H1 (cell line): ENCODE results near the gene TCAF1. TPM values are rescaled to one million over a fixed set of nuclear protein-coding genes. Genes with fewer than 3 reads are reported as not detected.
"Not testable (repeated sequence)": the region's sequence is repeated elsewhere in the genome, so short reads cannot be mapped to it uniquely, and the experiment has no call there.

Source experiments
- CTCF ChIA-PET: fragments of 300-600 bp; sonication (Branson Sonifier 250); formaldehyde crosslinking; loops from one replicate; lab custom pipeline; 2021; ENCODE audit not compliant: partially characterized antibody; lab: Charles Lee
- POLR2A ChIA-PET: fragments of 300-600 bp; sonication (Branson Sonifier 250); formaldehyde crosslinking; loops from one replicate; lab custom pipeline; 2021; ENCODE audit warnings: inconsistent platforms; ENCODE audit not compliant: partially characterized antibody; lab: Charles Lee
- DNase-seq, 2 experiments: peaks; one replicate each; pipeline versions ENCODE4 v3.0.0 to v3.0.0-alpha.2; 2010 to 2022; ENCODE audit warnings: low spot score in 2 of 2, low read depth in 1 of 2, mixed read lengths in 1 of 2
- FAIRE-seq: peaks from 2 replicates; lab custom pipeline; 2011; peaks lifted over from hg19 to GRCh38; lab: Jason Lieb, UNC
- H2AFZ ChIP-seq: 2 replicates; pipeline ENCODE4 v1.8.1; 2012; ENCODE audit warnings: low read length, inconsistent platforms
- H2AK5ac ChIP-seq: 2 replicates; pipeline ENCODE4 v1.6.1; 2013; ENCODE audit warnings: low read depth, low read length
- H2BK120ac ChIP-seq: replicated peaks from 2 replicates; pipeline ENCODE3; 2013; ENCODE audit warnings: low read depth, low read length, inconsistent platforms
- H2BK12ac ChIP-seq: 2 replicates; pipeline ENCODE4 v1.6.1; 2013; ENCODE audit warnings: low read depth, low read length
- H2BK15ac ChIP-seq: 2 replicates; pipeline ENCODE4 v1.6.1; 2013; ENCODE audit warnings: low read length
- H2BK20ac ChIP-seq: 2 replicates; pipeline ENCODE4 v1.6.1; 2013; ENCODE audit warnings: low read length
- H2BK5ac ChIP-seq: 2 replicates; pipeline ENCODE4 v1.6.1; 2013; ENCODE audit warnings: low read depth, low read length
- H3K14ac ChIP-seq: 2 replicates; pipeline ENCODE4 v1.6.1; 2013; ENCODE audit warnings: inconsistent platforms; ENCODE audit not compliant: insufficient read length
- H3K18ac ChIP-seq: 2 replicates; pipeline ENCODE4 v1.6.1; 2013; ENCODE audit warnings: low read length; ENCODE audit errors: extremely low read depth
- H3K23ac ChIP-seq: 2 replicates; pipeline ENCODE4 v1.6.1; 2013; ENCODE audit warnings: inconsistent platforms; ENCODE audit not compliant: insufficient read length
- H3K23me2 ChIP-seq: 2 replicates; pipeline ENCODE4 v1.6.1; 2013; ENCODE audit warnings: low read depth, low read length
- H3K27ac ChIP-seq: 2 replicates; pipeline ENCODE4 v1.6.1; 2011; ENCODE audit warnings: low read depth, low read length, inconsistent platforms
- H3K27me3 ChIP-seq, 4 experiments: replicated peaks in 1 of 4; 1 replicate in 1 of 4; 2 replicates in 3 of 4; pipeline versions ENCODE4 v1.6.1 to v1.8.1; 2011 to 2013; ENCODE audit warnings: low read length in 3 of 4, mild to moderate bottlenecking in 3 of 4, inconsistent platforms in 2 of 4, mixed read lengths in 2 of 4, moderate library complexity in 1 of 4; ENCODE audit not compliant: control insufficient read depth in 3 of 4, insufficient read depth in 3 of 4; ENCODE audit errors: extremely low read depth in 1 of 4
- H3K36me3 ChIP-seq, 4 experiments: 2 replicates each; pipeline versions ENCODE4 v1.6.1 to v1.8.1; 2011 to 2013; ENCODE audit warnings: mild to moderate bottlenecking in 4 of 4, low read length in 3 of 4, moderate library complexity in 2 of 4, control low read depth in 1 of 4, inconsistent platforms in 1 of 4; ENCODE audit not compliant: insufficient read depth in 4 of 4, control insufficient read depth in 2 of 4
- H3K4ac ChIP-seq: replicated peaks from 2 replicates; pipeline ENCODE3; 2013; ENCODE audit warnings: low read length, low read depth, mixed read lengths, inconsistent platforms; ENCODE audit not compliant: insufficient read length
- H3K4me1 ChIP-seq, 4 experiments: replicated peaks in 1 of 4; 1 replicate in 1 of 4; 2 replicates in 3 of 4; pipeline versions ENCODE4 v1.6.1 to v1.8.1; 2011 to 2013; ENCODE audit warnings: low read length in 3 of 4, inconsistent platforms in 2 of 4, mixed read lengths in 1 of 4; ENCODE audit not compliant: insufficient read depth in 4 of 4, control insufficient read depth in 3 of 4
- H3K4me2 ChIP-seq, 2 experiments: 2 replicates each; pipeline versions ENCODE4 v1.6.1 to v1.8.1; 2011 to 2013; ENCODE audit warnings: low read depth in 2 of 2, low read length in 2 of 2, control low read depth in 1 of 2, inconsistent platforms in 1 of 2, mild to moderate bottlenecking in 1 of 2; ENCODE audit not compliant: insufficient read depth in 1 of 2
- H3K4me3 ChIP-seq, 4 experiments: fragments of 200-600, 300-600 bp in 1 of 4; sonication (generic), shearing (Covaris generic), sonication (Bioruptor Twin) in 1 of 4; 2 replicates each; pipeline versions ENCODE4 v1.5.1 to v1.8.1; 2011 to 2016; ENCODE audit warnings: low read length in 4 of 4, low read depth in 3 of 4, control low read depth in 2 of 4, inconsistent platforms in 2 of 4, mild to moderate bottlenecking in 2 of 4, mixed read lengths in 1 of 4, moderate library complexity in 1 of 4; ENCODE audit not compliant: insufficient read depth in 2 of 4; ENCODE audit errors: extremely low read depth in 1 of 4
- H3K56ac ChIP-seq: replicated peaks from 2 replicates; pipeline ENCODE3; 2013; ENCODE audit warnings: low read depth, mild to moderate bottlenecking, mixed read lengths, low read length, inconsistent platforms; ENCODE audit not compliant: insufficient read length
- H3K79me1 ChIP-seq: 2 replicates; pipeline ENCODE4 v1.6.1; 2013; ENCODE audit warnings: low read depth, low read length, control low read depth
- H3K79me2 ChIP-seq, 2 experiments: 2 replicates each; pipeline versions ENCODE4 v1.6.1 to v1.8.1; 2012 to 2013; ENCODE audit warnings: low read length in 2 of 2, mild to moderate bottlenecking in 2 of 2, inconsistent platforms in 1 of 2; ENCODE audit not compliant: insufficient read depth in 2 of 2, control insufficient read depth in 1 of 2
- H3K9ac ChIP-seq, 4 experiments: replicated peaks in 1 of 4; 1 replicate in 1 of 4; 2 replicates in 3 of 4; pipeline versions ENCODE4 v1.6.1 to v1.8.1; 2011 to 2013; ENCODE audit warnings: low read depth in 3 of 4, low read length in 3 of 4, control low read depth in 2 of 4, mild to moderate bottlenecking in 2 of 4, moderate library complexity in 2 of 4, inconsistent platforms in 1 of 4; ENCODE audit errors: extremely low read depth in 1 of 4
- H3K9me3 ChIP-seq, 2 experiments: 2 replicates each; pipeline versions ENCODE4 v1.6.1 to v1.8.1; 2012 to 2013; ENCODE audit warnings: mild to moderate bottlenecking in 2 of 2, moderate library complexity in 2 of 2, control low read depth in 1 of 2, inconsistent platforms in 1 of 2, low read depth in 1 of 2, low read length in 1 of 2, mixed read lengths in 1 of 2; ENCODE audit not compliant: insufficient read depth in 2 of 2
- H4K20me1 ChIP-seq, 2 experiments: replicated peaks in 1 of 2; 2 replicates each; pipeline versions ENCODE3 to v1.8.1; 2011 to 2013; ENCODE audit warnings: inconsistent platforms in 2 of 2, low read length in 2 of 2, mild to moderate bottlenecking in 1 of 2; ENCODE audit not compliant: insufficient read depth in 2 of 2, control insufficient read depth in 1 of 2
- H4K5ac ChIP-seq: 2 replicates; pipeline ENCODE4 v1.6.1; 2013; ENCODE audit warnings: low read length, low read depth, mixed read lengths, inconsistent platforms; ENCODE audit not compliant: insufficient read length
- H4K8ac ChIP-seq: 2 replicates; pipeline ENCODE4 v1.8.0; 2013; ENCODE audit warnings: mild to moderate bottlenecking, moderate library complexity, low read length, inconsistent platforms; ENCODE audit not compliant: insufficient read depth; ENCODE audit errors: extremely low read depth
- H4K91ac ChIP-seq: replicated peaks from 2 replicates; pipeline ENCODE3; 2013; ENCODE audit warnings: low read length, mixed read lengths, inconsistent platforms; ENCODE audit not compliant: insufficient read length
- WGBS, 2 experiments: shearing (Covaris generic) in 1 of 2; methylation state at CpG; one replicate each; pipeline versions ENCODE4 v1.1.6 to v1.1.7; 2013 to 2015; ENCODE audit warnings: low lambda C conversion rate in 2 of 2, mixed read lengths in 2 of 2, inconsistent platforms in 1 of 2, low coverage in 1 of 2, missing lambda C conversion rate in 1 of 2; ENCODE audit not compliant: insufficient replicate concordance in 2 of 2, insufficient coverage in 1 of 2, insufficient read length in 1 of 2; ENCODE audit errors: extremely low coverage in 1 of 2, missing lambda C conversion rate in 1 of 2; 5-methylcytosine and 5-hydroxymethylcytosine counted together
- polyA plus RNA-seq, 7 experiments: library from polyadenylated mRNA; depleted of rRNA in 3 of 7; stranded (reverse) in 5 of 7; unstranded in 2 of 7; fragments of >200 nt in 5 of 7; fragments of 200-250 nt in 2 of 7; gene quantifications; 1 replicate in 5 of 7; 2 replicates in 1 of 7; 4 replicates in 1 of 7; pipeline versions ENCODE4 v1.2.1 to v1.2.3, GENCODE V29; 2011 to 2013; ENCODE audit warnings: missing spikeins in 2 of 7, mixed read lengths in 2 of 7
- total RNA-seq: library from RNA; stranded (reverse); fragmentation: NEBNext Ultra II Directional; extraction: Animal tissue kit (Norgen Biotek cat#: 25700); gene quantifications from 2 replicates; pipeline ENCODE4 v1.2.1, GENCODE V29; 2021

TCAF1 gene
- total and polyA plus RNA-seq, 2 of the 8 experiments (the other 6 are each of a cell fraction or from before 2014, with no cell fraction given), result 9.6 to 28.0 TPM

DNA sequence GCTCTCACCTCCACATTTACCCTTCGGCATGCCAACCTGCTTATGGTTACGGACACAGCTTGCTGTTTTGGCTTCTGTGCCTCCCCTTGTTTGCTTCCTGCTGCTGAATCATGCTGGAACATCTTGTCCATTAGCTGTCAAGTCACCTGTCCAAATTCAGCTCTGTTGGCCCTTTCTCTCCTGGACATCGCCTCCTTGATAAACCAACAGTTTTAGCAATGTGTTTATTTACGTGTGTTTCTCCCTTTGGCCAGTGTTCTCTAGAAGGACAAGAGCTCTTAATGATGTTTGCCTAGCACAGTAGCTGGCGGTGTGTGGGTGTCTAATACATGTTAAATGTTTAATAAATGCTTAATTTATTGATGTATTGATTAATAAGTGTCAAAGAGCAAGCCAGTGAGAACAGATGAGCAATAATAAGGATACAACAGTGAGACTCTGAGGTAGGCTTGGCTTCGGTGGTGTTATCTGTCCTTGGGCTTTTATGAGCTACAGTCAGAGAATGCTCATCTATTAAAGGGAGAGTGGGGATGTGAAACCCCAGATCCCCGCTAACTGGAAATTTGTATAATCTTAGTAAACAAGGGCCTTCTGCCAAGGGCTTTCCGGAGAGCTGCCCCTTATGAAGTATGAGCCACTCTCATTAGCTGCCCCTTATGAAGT, 85.4 kb downstream of the TCAF1 start:
- H4K5ac ChIP-seq, H3K56ac ChIP-seq, H2BK15ac ChIP-seq, FAIRE-seq, H3K4me1 ChIP-seq, H3K27me3 ChIP-seq, H3K14ac ChIP-seq, H3K79me2 ChIP-seq, H2BK12ac ChIP-seq, POLR2A ChIA-PET, H2BK120ac ChIP-seq, H2BK5ac ChIP-seq, H4K91ac ChIP-seq, H2AK5ac ChIP-seq, H3K4me2 ChIP-seq, DNase-seq, H2BK20ac ChIP-seq, H4K20me1 ChIP-seq, H3K79me1 ChIP-seq, H3K4me3 ChIP-seq, H3K4ac ChIP-seq, H3K9ac ChIP-seq, CTCF ChIA-PET, H4K8ac ChIP-seq, H3K27ac ChIP-seq, H3K9me3 ChIP-seq, H3K23me2 ChIP-seq, H3K23ac ChIP-seq, H3K36me3 ChIP-seq, H2AFZ ChIP-seq, H3K18ac ChIP-seq: not testable (repeated sequence)
- WGBS, 2 experiments, result no CpG with 5 or more reads among the region's 8 CpGs

DNA sequence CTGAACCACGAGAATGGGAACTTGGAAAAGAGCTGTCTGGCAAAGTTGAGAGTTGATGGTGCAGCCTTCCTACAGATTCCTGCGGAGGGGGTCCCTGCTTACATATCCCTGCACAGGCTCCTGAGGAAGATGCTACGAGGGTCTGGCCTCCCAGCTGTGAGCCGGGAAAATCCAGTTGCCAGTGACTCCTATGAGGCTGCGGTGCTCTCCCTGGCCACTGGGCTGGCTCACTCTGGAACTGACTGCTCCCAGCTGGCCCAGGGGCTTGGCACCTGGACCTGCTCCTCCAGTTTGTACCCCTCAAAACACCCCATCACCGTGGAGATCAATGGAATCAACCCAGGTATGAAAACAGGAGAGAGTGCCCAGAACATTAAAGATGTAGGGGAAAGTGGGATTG, 91.3 kb downstream of the TCAF1 start:
- H2BK5ac ChIP-seq, H4K91ac ChIP-seq, H3K4me2 ChIP-seq, DNase-seq, H2BK12ac ChIP-seq, H3K9ac ChIP-seq, H4K8ac ChIP-seq, H2BK20ac ChIP-seq, H3K27me3 ChIP-seq, H3K56ac ChIP-seq, H2BK120ac ChIP-seq, H3K4me1 ChIP-seq, H2BK15ac ChIP-seq, H3K79me1 ChIP-seq, H3K36me3 ChIP-seq, CTCF ChIA-PET, H3K27ac ChIP-seq, H2AK5ac ChIP-seq, H3K14ac ChIP-seq, H4K5ac ChIP-seq, H4K20me1 ChIP-seq, H3K23ac ChIP-seq, H3K18ac ChIP-seq, H3K79me2 ChIP-seq, FAIRE-seq, H3K4me3 ChIP-seq, H3K23me2 ChIP-seq, H3K9me3 ChIP-seq, H2AFZ ChIP-seq, H3K4ac ChIP-seq, POLR2A ChIA-PET: not testable (repeated sequence)
- no CpG with 5 or more reads among the region's 6 CpGs for WGBS, 2 experiments
